ENCODE results near the gene PRSS35.
A peak's percentile ranks its signal among the peaks of the same experiment; 100 is the strongest.

PRSS35 gene

GRCh38 chr6:83511901-83512681 is at the start of gene PRSS35:
PRSS35 (plus strand) TSS chr6:83512534; CDS start chr6:83523442, 10,908 bp downstream.
- Histone ChIP-seq H3K9me3 (ENCODE audit: control insufficient read depth, insufficient read depth, low read depth, low read length) (no peaks in the 10 kb centered on the region), H3K36me3 (ENCODE audit: control insufficient read depth, insufficient read depth, low read length) (no peaks in the 10 kb centered on the region), H3K27me3 (ENCODE audit: control insufficient read depth, insufficient read depth, low read length) (peaks cover 10% of the 10 kb centered on the region; the same call in 1 of the 2 replicates), H3K4me3 (ENCODE audit: low read depth, low read length) (peak within 1 kb of the TSS; percentile 86), H3K4me1 (ENCODE audit: control insufficient read depth, insufficient read depth, low read length) (peaks cover 5% of the 10 kb centered on the region), H3K27ac (ENCODE audit: low read depth, low read length) (no peak within 1 kb of the TSS), H3K9ac (ENCODE audit: low read length) (peak within 1 kb of the TSS; percentile 18)

- Histone ChIP-seq H3K27me3 (ENCODE audit: control insufficient read depth, insufficient read depth, low read length) (peaks cover 17% of the 10 kb centered on the region; the same call in 1 of the 2 replicates), H3K36me3 (ENCODE audit: control insufficient read depth, insufficient read depth, low read length) (no peaks in the 10 kb centered on the region), H3K9me3 (ENCODE audit: control insufficient read depth, insufficient read depth, low read depth, low read length) (peaks cover 7% of the 10 kb centered on the region), H3K4me3 (ENCODE audit: low read depth, low read length) (no peak overlapping the region), H3K9ac (ENCODE audit: low read length) (no peak overlapping the region), H3K4me1 (ENCODE audit: control insufficient read depth, insufficient read depth, low read length) (peaks cover 14% of the 10 kb centered on the region), H3K27ac (ENCODE audit: low read depth, low read length) (no peak overlapping the region)
Observed at GRCh38 chr6:83463886-83464285, 48.4 kb upstream of the PRSS35 start.

GRCh38 chr6:83464381-83465140 is 47.8 kb upstream of the PRSS35 start:
- peaks cover 7% of the 10 kb centered on the region for H3K9me3 ChIP-seq (ENCODE audit: control insufficient read depth, insufficient read depth, low read depth, low read length)
- no peak overlapping the region for H3K27ac ChIP-seq (ENCODE audit: low read depth, low read length)
- H3K27me3 ChIP-seq (ENCODE audit: control insufficient read depth, insufficient read depth, low read length): peaks cover 15% of the 10 kb centered on the region; the same call in 1 of the 2 replicates
- no peak overlapping the region for H3K4me3 ChIP-seq (ENCODE audit: low read depth, low read length)
- H3K9ac ChIP-seq (ENCODE audit: low read length): no peak overlapping the region
- no peaks in the 10 kb centered on the region for H3K36me3 ChIP-seq (ENCODE audit: control insufficient read depth, insufficient read depth, low read length)
- H3K4me1 ChIP-seq (ENCODE audit: control insufficient read depth, insufficient read depth, low read length): peaks cover 14% of the 10 kb centered on the region

GRCh38 chr6:83466328-83466727 is 46.0 kb upstream of the PRSS35 start:
- no peak overlapping the region for H3K9ac ChIP-seq (ENCODE audit: low read length)
- no peak overlapping the region for H3K27ac ChIP-seq (ENCODE audit: low read depth, low read length)
- H3K27me3 ChIP-seq (ENCODE audit: control insufficient read depth, insufficient read depth, low read length): peaks cover 8% of the 10 kb centered on the region; the same call in 1 of the 2 replicates
- no peaks in the 10 kb centered on the region for H3K36me3 ChIP-seq (ENCODE audit: control insufficient read depth, insufficient read depth, low read length)
- peaks cover 14% of the 10 kb centered on the region for H3K4me1 ChIP-seq (ENCODE audit: control insufficient read depth, insufficient read depth, low read length)
- H3K9me3 ChIP-seq (ENCODE audit: control insufficient read depth, insufficient read depth, low read depth, low read length): no peaks in the 10 kb centered on the region; the same call in 1 of the 2 replicates
- no peak overlapping the region for H3K4me3 ChIP-seq (ENCODE audit: low read depth, low read length)

DNA sequence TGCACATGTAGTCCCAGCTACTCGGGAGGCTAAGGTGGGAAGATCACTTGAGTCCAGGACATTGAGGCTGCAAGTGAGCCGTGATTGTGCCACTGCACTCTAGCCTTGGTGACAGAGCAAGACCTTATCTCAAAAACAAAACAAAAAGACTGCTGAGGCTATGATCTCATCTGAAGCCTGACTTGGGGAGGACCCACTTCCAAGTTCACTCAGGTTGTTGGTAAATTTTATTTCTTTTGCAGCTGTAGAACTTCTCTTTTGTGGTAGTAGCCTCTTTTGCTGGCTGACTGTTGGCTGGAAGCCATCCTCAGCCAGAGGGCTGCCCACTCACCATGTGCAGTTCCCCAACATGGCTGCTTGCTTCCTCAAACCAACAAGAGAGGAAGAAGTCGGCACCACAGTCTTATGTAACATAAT is 44.7 kb upstream of the PRSS35 start:
- Histone ChIP-seq H3K4me3 (ENCODE audit: low read depth, low read length) (no peak overlapping the region), H3K4me1 (ENCODE audit: control insufficient read depth, insufficient read depth, low read length) (peaks cover 6% of the 10 kb centered on the region), H3K27me3 (ENCODE audit: control insufficient read depth, insufficient read depth, low read length) (no peaks in the 10 kb centered on the region), H3K9ac (ENCODE audit: low read length) (no peak overlapping the region), H3K27ac (ENCODE audit: low read depth, low read length) (no peak overlapping the region), H3K36me3 (ENCODE audit: control insufficient read depth, insufficient read depth, low read length) (no peaks in the 10 kb centered on the region), H3K9me3 (ENCODE audit: control insufficient read depth, insufficient read depth, low read depth, low read length) (no peaks in the 10 kb centered on the region)

DNA sequence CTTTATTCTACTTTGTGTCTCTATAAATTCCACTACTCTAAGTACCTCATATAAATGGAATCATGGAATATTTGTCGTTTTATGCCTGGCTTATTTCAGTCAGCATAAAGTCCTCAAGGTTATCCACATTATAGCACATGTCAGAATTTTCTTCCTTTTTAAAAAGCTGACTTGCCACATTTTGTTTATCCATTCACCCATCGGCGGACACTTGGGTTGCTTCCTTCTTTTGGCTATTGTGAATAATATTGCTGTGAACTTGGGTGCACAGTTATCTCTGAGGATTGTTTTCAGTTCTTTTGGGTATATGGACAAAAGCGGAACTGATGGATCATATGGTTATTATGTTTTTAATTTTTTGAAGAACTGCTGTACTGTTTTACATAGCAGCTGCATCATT is 42.3 kb upstream of the PRSS35 start:
- Histone ChIP-seq H3K27ac (ENCODE audit: low read depth, low read length) (no peak overlapping the region), H3K9ac (ENCODE audit: low read length) (no peak overlapping the region), H3K27me3 (ENCODE audit: control insufficient read depth, insufficient read depth, low read length) (no peaks in the 10 kb centered on the region), H3K9me3 (ENCODE audit: control insufficient read depth, insufficient read depth, low read depth, low read length) (no peaks in the 10 kb centered on the region), H3K4me1 (ENCODE audit: control insufficient read depth, insufficient read depth, low read length) (peaks cover 15% of the 10 kb centered on the region), H3K4me3 (ENCODE audit: low read depth, low read length) (no peak overlapping the region), H3K36me3 (ENCODE audit: control insufficient read depth, insufficient read depth, low read length) (no peaks in the 10 kb centered on the region)

- Histone ChIP-seq H3K4me1 (ENCODE audit: control insufficient read depth, insufficient read depth, low read length) (peaks cover 17% of the 10 kb centered on the region), H3K9me3 (ENCODE audit: control insufficient read depth, insufficient read depth, low read depth, low read length) (no peaks in the 10 kb centered on the region), H3K27ac (ENCODE audit: low read depth, low read length) (no peak overlapping the region), H3K27me3 (ENCODE audit: control insufficient read depth, insufficient read depth, low read length) (no peaks in the 10 kb centered on the region), H3K9ac (ENCODE audit: low read length) (no peak overlapping the region), H3K36me3 (ENCODE audit: control insufficient read depth, insufficient read depth, low read length) (no peaks in the 10 kb centered on the region), H3K4me3 (ENCODE audit: low read depth, low read length) (no peak overlapping the region)
Observed at GRCh38 chr6:83470587-83470986, 41.7 kb upstream of the PRSS35 start.

- Histone ChIP-seq H3K9ac (ENCODE audit: low read length) (no peak overlapping the region), H3K36me3 (ENCODE audit: control insufficient read depth, insufficient read depth, low read length) (no peaks in the 10 kb centered on the region), H3K4me1 (ENCODE audit: control insufficient read depth, insufficient read depth, low read length) (peaks cover 17% of the 10 kb centered on the region), H3K27me3 (ENCODE audit: control insufficient read depth, insufficient read depth, low read length) (no peaks in the 10 kb centered on the region), H3K4me3 (ENCODE audit: low read depth, low read length) (no peak overlapping the region), H3K9me3 (ENCODE audit: control insufficient read depth, insufficient read depth, low read depth, low read length) (no peaks in the 10 kb centered on the region), H3K27ac (ENCODE audit: low read depth, low read length) (no peak overlapping the region)
Observed at GRCh38 chr6:83472767-83473166, 39.6 kb upstream of the PRSS35 start.

DNA sequence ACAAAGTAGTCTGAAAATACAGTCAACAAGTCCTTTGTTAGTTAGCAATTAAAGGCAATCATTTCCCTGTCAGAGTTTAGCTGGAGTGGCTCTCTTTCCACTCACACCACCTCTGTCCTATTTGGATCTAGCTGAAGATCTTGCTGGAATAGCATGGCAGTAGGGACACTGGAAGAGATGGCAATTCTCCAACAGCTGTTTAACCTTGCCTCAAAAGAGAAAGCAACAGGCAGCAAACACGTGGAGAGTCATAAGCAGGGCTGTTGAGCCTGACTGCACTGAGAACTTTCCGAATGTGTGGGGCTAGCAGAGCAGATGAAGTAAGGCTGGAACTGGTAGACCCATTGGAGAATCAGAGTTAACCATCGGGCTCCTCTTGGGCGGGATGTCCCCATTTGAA is 38.0 kb upstream of the PRSS35 start:
- no peaks in the 10 kb centered on the region for H3K9me3 ChIP-seq (ENCODE audit: control insufficient read depth, insufficient read depth, low read depth, low read length)
- H3K9ac ChIP-seq (ENCODE audit: low read length): no peak overlapping the region
- no peaks in the 10 kb centered on the region for H3K36me3 ChIP-seq (ENCODE audit: control insufficient read depth, insufficient read depth, low read length)
- no peaks in the 10 kb centered on the region for H3K27me3 ChIP-seq (ENCODE audit: control insufficient read depth, insufficient read depth, low read length)
- no peak overlapping the region for H3K27ac ChIP-seq (ENCODE audit: low read depth, low read length)
- no peak overlapping the region for H3K4me3 ChIP-seq (ENCODE audit: low read depth, low read length)
- H3K4me1 ChIP-seq (ENCODE audit: control insufficient read depth, insufficient read depth, low read length): peaks cover 17% of the 10 kb centered on the region

GRCh38 chr6:83476971-83477370 is 35.4 kb upstream of the PRSS35 start:
- Histone ChIP-seq H3K4me1 (ENCODE audit: control insufficient read depth, insufficient read depth, low read length) (peaks cover 17% of the 10 kb centered on the region), H3K36me3 (ENCODE audit: control insufficient read depth, insufficient read depth, low read length) (no peaks in the 10 kb centered on the region), H3K4me3 (ENCODE audit: low read depth, low read length) (no peak overlapping the region), H3K9ac (ENCODE audit: low read length) (no peak overlapping the region), H3K27ac (ENCODE audit: low read depth, low read length) (no peak overlapping the region), H3K27me3 (ENCODE audit: control insufficient read depth, insufficient read depth, low read length) (no peaks in the 10 kb centered on the region), H3K9me3 (ENCODE audit: control insufficient read depth, insufficient read depth, low read depth, low read length) (no peaks in the 10 kb centered on the region)

DNA sequence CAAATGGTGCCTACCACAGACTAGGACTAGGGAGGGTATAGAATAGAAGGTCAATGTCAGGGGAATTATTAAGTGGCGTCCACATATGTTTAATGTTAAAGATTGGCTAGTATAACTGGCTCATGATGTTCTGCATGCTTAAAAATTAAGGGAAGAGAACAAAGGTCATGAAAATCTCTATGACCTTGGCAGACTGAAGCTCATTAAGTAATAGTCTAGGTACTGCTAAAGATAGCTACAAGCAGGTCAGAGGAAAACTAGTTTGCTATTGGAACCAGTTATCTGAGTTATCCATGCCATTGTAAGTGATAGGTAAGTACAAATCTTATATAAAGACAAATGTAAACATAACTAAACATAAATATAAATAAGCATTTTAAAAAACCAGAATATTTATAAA is 32.9 kb upstream of the PRSS35 start:
- H3K4me1 ChIP-seq (ENCODE audit: control insufficient read depth, insufficient read depth, low read length): peaks cover 8% of the 10 kb centered on the region
- H3K4me3 ChIP-seq (ENCODE audit: low read depth, low read length): no peak overlapping the region
- H3K27me3 ChIP-seq (ENCODE audit: control insufficient read depth, insufficient read depth, low read length): no peaks in the 10 kb centered on the region
- H3K9ac ChIP-seq (ENCODE audit: low read length): no peak overlapping the region
- no peak overlapping the region for H3K27ac ChIP-seq (ENCODE audit: low read depth, low read length)
- H3K9me3 ChIP-seq (ENCODE audit: control insufficient read depth, insufficient read depth, low read depth, low read length): no peaks in the 10 kb centered on the region
- no peaks in the 10 kb centered on the region for H3K36me3 ChIP-seq (ENCODE audit: control insufficient read depth, insufficient read depth, low read length)

Data from HUES6 (cell line).